Pericardium fibroblast (primary cell): Measurements from ENCODE around the gene TSPAN18. TPM values are rescaled to one million over a fixed set of nuclear protein-coding genes. Genes with fewer than 3 reads are reported as not detected.

Experiments
- total RNA-seq: library from RNA; depleted of rRNA; stranded (reverse); fragments of >200 nt; gene quantifications from 2 replicates; pipeline ENCODE4 v1.2.3, GENCODE V29; 2015

The TSPAN18 gene, protein sequence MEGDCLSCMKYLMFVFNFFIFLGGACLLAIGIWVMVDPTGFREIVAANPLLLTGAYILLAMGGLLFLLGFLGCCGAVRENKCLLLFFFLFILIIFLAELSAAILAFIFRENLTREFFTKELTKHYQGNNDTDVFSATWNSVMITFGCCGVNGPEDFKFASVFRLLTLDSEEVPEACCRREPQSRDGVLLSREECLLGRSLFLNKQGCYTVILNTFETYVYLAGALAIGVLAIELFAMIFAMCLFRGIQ
- 0.58 and 1.9 TPM in 2 replicates for total RNA-seq

GRCh38 chr11:44726283-44727113, at the start of gene TSPAN18:
TSPAN18 (plus strand) TSS chr11:44726962; CDS start chr11:44906417, 179,455 bp downstream.

GRCh38 chr11:44950625-44951476, 224.1 kb downstream of the TSPAN18 start, which contains the start of gene TP53I11:
TP53I11 (minus strand) TSS chr11:44950883; CDS start chr11:44938335, 12,548 bp downstream.

Other genes with a start within 250 kb of the TSPAN18 start
- 16.5 and 17.7 TPM in 2 replicates for gene CD82, start 161.3 kb upstream of the TSPAN18 start, total RNA-seq
- gene TP53I11, start 223.9 kb downstream of the TSPAN18 start, total RNA-seq = 157 and 283 TPM in 2 replicates